ENCODE data around the gene AAMP.
A peak's percentile ranks its signal among the peaks of the same experiment; 100 is the strongest.
"Not testable (repeated sequence)": the region's sequence is repeated elsewhere in the genome, so short reads cannot be mapped to it uniquely, and the experiment has no call there.

Gene AAMP

GRCh38 chr2:218269900-218270720 lies at the start of gene AAMP, which contains the start of gene PNKD:
TSS of gene AAMP (minus strand) at chr2:218270137. CDS start at chr2:218270086, 51 bp downstream.
TSS of gene PNKD (plus strand) at chr2:218270519. CDS start at chr2:218270536, 17 bp downstream.
- Histone ChIP-seq H3K4me3 (ENCODE audit: low read depth in 1 of 2, low read length in 1 of 2) (peak within 1 kb of the TSS; percentile 79 to 84), H3K27me3 (no peaks in the 10 kb centered on the region), H3K9me3 (no peaks in the 10 kb centered on the region), H3K36me3 (peaks cover 32% of the 10 kb centered on the region), H3K27ac (peak within 1 kb of the TSS; percentile 79), H3K4me1 (ENCODE audit: control insufficient read depth in 1 of 2, insufficient read depth in 1 of 2, low read depth in 1 of 2, low read length in 1 of 2) (peaks cover 35 to 39% of the 10 kb centered on the region in 2 experiments)
- peak; percentile 66 for TF ChIP-seq CTCF (IDR thresholded peaks at IDR 0.05)

GRCh38 chr2:218318241-218318640 lies 48.3 kb upstream of the AAMP start:
- Histone ChIP-seq H3K9me3 (no peaks in the 10 kb centered on the region), H3K4me3 (ENCODE audit: low read depth in 1 of 2, low read length in 1 of 2) (no peak overlapping the region), H3K27me3 (no peaks in the 10 kb centered on the region), H3K36me3 (no peaks in the 10 kb centered on the region), H3K4me1 (ENCODE audit: control insufficient read depth in 1 of 2, insufficient read depth in 1 of 2, low read depth in 1 of 2, low read length in 1 of 2) (peaks cover 44 to 45% of the 10 kb centered on the region in 2 experiments), H3K27ac (peak overlapping the region; percentile 96)
- no peak for TF ChIP-seq CTCF (IDR thresholded peaks at IDR 0.05)

- no peak for TF ChIP-seq CTCF (IDR thresholded peaks at IDR 0.05)
- Histone ChIP-seq H3K9me3 (no peaks in the 10 kb centered on the region), H3K27me3 (no peaks in the 10 kb centered on the region), H3K36me3 (no peaks in the 10 kb centered on the region), H3K4me1 (ENCODE audit: control insufficient read depth in 1 of 2, insufficient read depth in 1 of 2, low read depth in 1 of 2, low read length in 1 of 2) (peaks cover 48 to 49% of the 10 kb centered on the region in 2 experiments), H3K4me3 (ENCODE audit: low read depth in 1 of 2, low read length in 1 of 2) (no peak overlapping the region), H3K27ac (peak overlapping the region; percentile 96)
These were observed 47.9 kb upstream of the AAMP start for GRCh38 chr2:218317835-218318234.

GRCh38 chr2:218317303-218317630 lies 47.3 kb upstream of the AAMP start:
- H3K27ac ChIP-seq: peak overlapping the region; percentile 96
- H3K4me1 ChIP-seq (ENCODE audit: control insufficient read depth in 1 of 2, insufficient read depth in 1 of 2, low read depth in 1 of 2, low read length in 1 of 2): peaks cover 49% of the 10 kb centered on the region in 2 experiments
- no peaks in the 10 kb centered on the region for H3K36me3 ChIP-seq
- no peaks in the 10 kb centered on the region for H3K27me3 ChIP-seq
- no peak for TF ChIP-seq CTCF (IDR thresholded peaks at IDR 0.05)
- H3K9me3 ChIP-seq: no peaks in the 10 kb centered on the region
- H3K4me3 ChIP-seq (ENCODE audit: low read depth in 1 of 2, low read length in 1 of 2): peak overlapping the region in 1 of 2 experiments; percentile 30

GRCh38 chr2:218315397-218315796 lies 45.5 kb upstream of the AAMP start:
- Histone ChIP-seq H3K9me3 (no peaks in the 10 kb centered on the region), H3K4me1 (ENCODE audit: control insufficient read depth in 1 of 2, insufficient read depth in 1 of 2, low read depth in 1 of 2, low read length in 1 of 2) (peaks cover 54 to 59% of the 10 kb centered on the region in 2 experiments), H3K27me3 (no peaks in the 10 kb centered on the region), H3K36me3 (no peaks in the 10 kb centered on the region), H3K4me3 (ENCODE audit: low read depth in 1 of 2, low read length in 1 of 2) (no peak overlapping the region), H3K27ac (peak overlapping the region; percentile 96)
- TF ChIP-seq CTCF (IDR thresholded peaks at IDR 0.05): no peak

GRCh38 chr2:218314764-218315163 lies 44.8 kb upstream of the AAMP start:
- H3K27ac ChIP-seq; H3K27me3 ChIP-seq; H3K4me3 ChIP-seq (ENCODE audit: low read depth in 1 of 2, low read length in 1 of 2): not testable (repeated sequence)

More at GRCh38 chr2:218314764-218315163, 44.8 kb upstream of the AAMP start:
- H3K4me1 ChIP-seq (ENCODE audit: control insufficient read depth in 1 of 2, insufficient read depth in 1 of 2, low read depth in 1 of 2, low read length in 1 of 2): peaks cover 54 to 65% of the 10 kb centered on the region in 2 experiments
- H3K36me3 ChIP-seq, H3K9me3 ChIP-seq: not testable (repeated sequence)
